Testis (tissue), 2 donors: ENCODE data around the gene TNFAIP6.

Source experiments
- CTCF ChIP-seq, 3 experiments: fragments of 450-650 bp in 2 of 3; fragments of 200-600 bp in 1 of 3; sonication (generic) in 1 of 3; IDR thresholded peaks; one replicate each; pipeline ENCODE4 v1.5.1; 2016 to 2019; ENCODE audit warnings: antibody characterized with exemption in 3 of 3, mild to moderate bottlenecking in 2 of 3, moderate library complexity in 1 of 3
- POLR2A ChIP-seq: fragments of 450-650 bp; IDR thresholded peaks from one replicate; pipeline ENCODE4 v1.6.1; 2017; ENCODE audit warnings: antibody characterized with exemption, mild to moderate bottlenecking, moderate library complexity

- no peak for TF ChIP-seq CTCF (IDR thresholded peaks at IDR 0.05)
- no peak for TF ChIP-seq POLR2A
Measured at GRCh38 chr2:151381266-151381665, 23.9 kb downstream of the TNFAIP6 start.
